Fibroblast of lung (primary cell): ENCODE results near the gene BUD23. TPM values are rescaled to one million over a fixed set of nuclear protein-coding genes. Genes with fewer than 3 reads are reported as not detected.

Experiments used
- DNase-seq, 2 donors: peaks; one replicate each; pipeline versions ENCODE4 v3.0.0 to v3.0.0-alpha.2; 2010; ENCODE audit warnings: low read depth in 2 of 2
- H2AFZ ChIP-seq: 2 replicates; pipeline ENCODE4 v1.5.1; 2012; ENCODE audit warnings: low read length, control low read depth, inconsistent platforms
- H3K27ac ChIP-seq: 2 replicates; pipeline ENCODE4 v1.5.1; 2011; ENCODE audit warnings: low read length, control low read depth; ENCODE audit not compliant: insufficient read depth
- H3K27me3 ChIP-seq: 2 replicates; pipeline ENCODE4 v1.5.1; 2011; ENCODE audit warnings: mild to moderate bottlenecking, low read length; ENCODE audit not compliant: control insufficient read depth, insufficient read depth
- H3K36me3 ChIP-seq: 2 replicates; pipeline ENCODE4 v1.5.1; 2011; ENCODE audit warnings: low read length; ENCODE audit not compliant: control insufficient read depth, insufficient read depth
- H3K4me1 ChIP-seq: 2 replicates; pipeline ENCODE4 v1.5.1; 2011; ENCODE audit warnings: low read length; ENCODE audit not compliant: control insufficient read depth, insufficient read depth; ENCODE audit errors: extremely low read depth
- H3K4me2 ChIP-seq: 2 replicates; pipeline ENCODE4 v1.5.1; 2011; ENCODE audit warnings: low read length, control low read depth; ENCODE audit not compliant: insufficient read depth; ENCODE audit errors: extremely low read depth
- H3K4me3 ChIP-seq, 4 experiments: fragments of 200-600 bp in 1 of 4; sonication (generic) in 1 of 4; replicated peaks in 1 of 4; 2 replicates each; pipeline ENCODE4 v1.5.1; 2011 to 2016; ENCODE audit warnings: low read length in 4 of 4, low read depth in 3 of 4, mild to moderate bottlenecking in 3 of 4, control low read depth in 2 of 4, inconsistent platforms in 1 of 4, mixed read lengths in 1 of 4; ENCODE audit not compliant: insufficient read depth in 1 of 4; ENCODE audit errors: control extremely low read depth in 1 of 4
- H3K79me2 ChIP-seq: 2 replicates; pipeline ENCODE4 v1.5.1; 2012; ENCODE audit warnings: mild to moderate bottlenecking, low read length, inconsistent platforms; ENCODE audit not compliant: control insufficient read depth, insufficient read depth
- H3K9ac ChIP-seq: 2 replicates; pipeline ENCODE4 v1.5.1; 2011; ENCODE audit warnings: mild to moderate bottlenecking, low read length, control low read depth; ENCODE audit not compliant: insufficient read depth
- H3K9me3 ChIP-seq: 2 replicates; pipeline ENCODE4 v1.5.1; 2012; ENCODE audit warnings: low read depth, low read length; ENCODE audit not compliant: control insufficient read depth, insufficient read depth
- H4K20me1 ChIP-seq: 2 replicates; pipeline ENCODE4 v1.5.1; 2011; ENCODE audit warnings: low read length; ENCODE audit not compliant: control insufficient read depth, insufficient read depth; ENCODE audit errors: extremely low read depth
- CTCF ChIP-seq, 2 donors: IDR thresholded peaks in 1 of 2; conservative IDR thresholded peaks in 1 of 2; 1 replicate in 1 of 2; 2 replicates in 1 of 2; pipeline ENCODE4 v1.5.1; 2011 to 2012; ENCODE audit warnings: low read length in 2 of 2, control low read depth in 1 of 2, inconsistent platforms in 1 of 2, low read depth in 1 of 2, mild to moderate bottlenecking in 1 of 2
- EZH2 ChIP-seq: IDR thresholded peaks from 2 replicates; pipeline ENCODE4 v1.5.1; 2012; ENCODE audit warnings: low read length, control low read depth, mild to moderate bottlenecking; ENCODE audit errors: missing control alignments
- polyA minus RNA-seq: library from RNA; depleted of rRNA, polyadenylated mRNA; stranded (reverse); fragments of >200 nt; gene quantifications from 2 replicates; pipeline ENCODE4 v1.2.3, GENCODE V29; 2011; ENCODE audit warnings: low replicate concordance
- polyA plus RNA-seq, 2 donors: library from polyadenylated mRNA; depleted of rRNA in 1 of 2; stranded (reverse) in 1 of 2; unstranded in 1 of 2; fragments of >200 nt; gene quantifications; 2 replicates each; pipeline ENCODE4 v1.2.1, GENCODE V29; 2011 to 2012; ENCODE audit warnings: missing spikeins in 1 of 2
- total RNA-seq: library from RNA; depleted of rRNA; stranded (reverse); fragments of >200 nt; gene quantifications from 2 replicates; pipeline ENCODE4 v1.2.1, GENCODE V29; 2014

The BUD23 gene
- total RNA-seq (30.8 and 31.9 TPM in 2 replicates), polyA plus RNA-seq (60.1 and 78.4 TPM in 2 replicates), polyA minus RNA-seq (32.7 and 63.0 TPM in 2 replicates)
- 55.6 and 70.6 TPM in 2 replicates for polyA plus RNA-seq (2012)

- peak within 1 kb of the TSS; percentile 88 for H3K9ac ChIP-seq
- H3K4me1 ChIP-seq: peaks cover 6% of the 10 kb centered on the region
- TF ChIP-seq EZH2 (no peak), CTCF (conservative IDR thresholded peaks at IDR 0.05 in 1 of 2, IDR thresholded peaks at IDR 0.05 in 1 of 2; ENCODE audit: low read depth in 1 of 2, low read length in 2 of 2) (no peak)
- H3K27me3 ChIP-seq: no peaks in the 10 kb centered on the region
- peak within 1 kb of the TSS; percentile 96 for H3K4me2 ChIP-seq
- peak within 1 kb of the TSS; percentile 92 for H3K27ac ChIP-seq
- H3K36me3 ChIP-seq: peaks cover 4% of the 10 kb centered on the region
- peak within 1 kb of the TSS; percentile 77 to 95 (median 80) for H3K4me3 ChIP-seq
- no peaks in the 10 kb centered on the region for H4K20me1 ChIP-seq
- H2AFZ ChIP-seq: peak within 1 kb of the TSS; percentile 97
- no peaks in the 10 kb centered on the region for H3K9me3 ChIP-seq
- H3K79me2 ChIP-seq: peaks cover 41% of the 10 kb centered on the region
- DNase-seq: peak; percentile 95
Observed at GRCh38 chr7:73683056-73683787, at the start of gene BUD23, which contains the start of gene DNAJC30. Gene BUD23 (plus strand): TSS chr7:73683597. CDS start chr7:73683626, 29 bp downstream. Gene DNAJC30 (minus strand): TSS chr7:73683453. CDS start chr7:73683423, 30 bp downstream.

GRCh38 chr7:73633844-73634243 lies 49.6 kb upstream of the BUD23 start:
- TF ChIP-seq EZH2: no peak
- no peak for TF ChIP-seq CTCF (conservative IDR thresholded peaks at IDR 0.05 in 1 of 2, IDR thresholded peaks at IDR 0.05 in 1 of 2; ENCODE audit: low read depth in 1 of 2, low read length in 2 of 2)
- Histone ChIP-seq H2AFZ (no peak overlapping the region), H3K9ac (no peak overlapping the region), H3K79me2 (no peaks in the 10 kb centered on the region), H3K36me3 (no peaks in the 10 kb centered on the region), H3K27ac (no peak overlapping the region), H3K9me3 (no peaks in the 10 kb centered on the region), H4K20me1 (no peaks in the 10 kb centered on the region), H3K4me3 (no peak overlapping the region), H3K27me3 (peaks cover 5% of the 10 kb centered on the region), H3K4me2 (no peak overlapping the region), H3K4me1 (no peaks in the 10 kb centered on the region)
- DNase-seq: no peak

GRCh38 chr7:73635428-73636200 lies 47.8 kb upstream of the BUD23 start:
- H3K4me1 ChIP-seq: no peaks in the 10 kb centered on the region
- DNase-seq: no peak
- no peak overlapping the region for H3K27ac ChIP-seq
- peaks cover 5% of the 10 kb centered on the region for H3K27me3 ChIP-seq
- no peak overlapping the region for H3K9ac ChIP-seq
- no peaks in the 10 kb centered on the region for H3K9me3 ChIP-seq
- no peaks in the 10 kb centered on the region for H3K36me3 ChIP-seq
- no peaks in the 10 kb centered on the region for H3K79me2 ChIP-seq
- H2AFZ ChIP-seq: no peak overlapping the region
- TF ChIP-seq EZH2 (no peak), CTCF (conservative IDR thresholded peaks at IDR 0.05 in 1 of 2, IDR thresholded peaks at IDR 0.05 in 1 of 2; ENCODE audit: low read depth in 1 of 2, low read length in 2 of 2) (no peak)
- H3K4me3 ChIP-seq: no peak overlapping the region
- H4K20me1 ChIP-seq: no peaks in the 10 kb centered on the region
- no peak overlapping the region for H3K4me2 ChIP-seq
